Measurements from ENCODE around the gene TTLL3.

TTLL3 gene

GRCh38 chr3:9808345-9809037 lies 1.6 kb upstream of the TTLL3 start:
- TF ChIP-seq CTCF (IDR thresholded peaks at IDR 0.05; ENCODE audit: low read depth, low read length) = no peak
- no peak overlapping the region for H3K4me3 ChIP-seq (ENCODE audit: low read depth, low read length)

DNA sequence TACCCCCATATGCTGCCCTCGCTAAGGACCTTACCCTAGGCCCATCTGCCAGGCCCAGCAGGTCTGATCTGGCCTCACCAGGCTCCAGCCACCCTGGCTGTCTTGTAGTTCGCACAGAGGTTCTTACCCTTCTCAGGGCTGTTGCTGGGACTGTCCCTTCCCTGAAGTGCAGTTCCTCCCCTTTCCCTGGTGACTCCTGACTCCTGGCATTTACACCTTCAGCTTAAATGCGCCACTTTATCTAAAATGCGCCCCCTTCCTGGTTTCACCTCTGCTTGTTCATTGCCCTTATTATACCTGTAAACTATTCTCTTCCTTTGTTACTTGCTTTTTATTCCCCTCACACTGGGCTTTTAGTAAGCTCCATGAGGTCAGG lies 835 bp upstream of the TTLL3 start:
- peak overlapping the region; percentile 56 for H3K4me3 ChIP-seq (ENCODE audit: low read depth, low read length)
- TF ChIP-seq CTCF (IDR thresholded peaks at IDR 0.05; ENCODE audit: low read depth, low read length) = no peak

- no peak for TF ChIP-seq CTCF (IDR thresholded peaks at IDR 0.05; ENCODE audit: low read depth, low read length)
- H3K4me3 ChIP-seq (ENCODE audit: low read depth, low read length) = peak overlapping the region; percentile 56
These were observed 340 bp downstream of the TTLL3 start for GRCh38 chr3:9810433-9810770.

DNA sequence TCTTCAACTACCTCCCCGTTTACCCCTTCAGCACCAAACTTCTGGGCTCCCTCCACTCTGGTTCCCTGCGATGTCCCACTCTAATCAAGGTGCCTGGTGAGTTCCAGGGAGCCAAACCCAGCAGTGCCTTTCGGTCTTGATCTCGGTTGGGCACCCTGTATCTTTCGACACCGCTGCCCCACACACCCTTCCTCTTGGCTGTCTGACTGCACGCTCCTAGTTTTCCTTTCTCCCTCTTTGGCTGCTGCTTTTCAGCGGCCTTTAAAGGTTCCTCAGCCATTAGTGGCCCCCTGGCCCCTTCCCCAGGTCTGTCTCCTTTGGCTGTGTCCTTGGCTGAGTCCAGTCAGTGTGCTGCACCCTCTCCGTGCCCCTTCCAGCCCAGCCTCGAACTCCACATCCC lies 784 bp downstream of the TTLL3 start:
- no peak for TF ChIP-seq CTCF (IDR thresholded peaks at IDR 0.05; ENCODE audit: low read depth, low read length)
- no peak overlapping the region for H3K4me3 ChIP-seq (ENCODE audit: low read depth, low read length)

DNA sequence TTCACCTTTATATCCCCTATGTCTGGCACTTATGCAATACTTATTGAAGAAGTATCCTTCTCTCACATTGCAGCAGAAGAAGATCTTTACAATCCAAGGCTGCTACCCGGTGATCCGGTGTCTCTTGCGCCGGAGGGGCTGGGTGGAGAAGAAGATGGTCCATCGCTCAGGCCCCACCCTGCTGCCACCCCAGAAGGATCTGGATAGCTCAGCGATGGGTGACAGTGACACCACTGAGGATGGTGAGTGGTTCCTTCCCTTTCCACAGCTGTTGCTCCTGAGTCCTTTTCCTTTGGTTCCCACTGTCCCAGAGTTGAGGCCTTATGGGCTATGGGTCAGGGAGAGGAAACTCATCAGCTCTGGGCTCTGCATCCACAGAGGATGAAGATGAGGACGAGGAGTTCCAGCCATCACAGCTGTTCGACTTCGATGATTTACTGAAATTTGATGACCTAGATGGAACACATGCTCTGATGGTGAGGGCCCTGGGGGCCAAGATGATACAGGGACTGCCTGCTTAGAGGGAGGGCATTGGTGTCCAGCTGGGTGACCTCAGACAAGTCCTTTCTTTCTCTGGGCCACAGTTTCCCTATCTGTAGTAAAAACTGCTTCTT lies 2.9 kb downstream of the TTLL3 start:
- TF ChIP-seq CTCF (IDR thresholded peaks at IDR 0.05; ENCODE audit: low read depth, low read length) = no peak
- H3K4me3 ChIP-seq (ENCODE audit: low read depth, low read length) = no peak overlapping the region

GRCh38 chr3:9815986-9816385 lies 5.9 kb downstream of the TTLL3 start:
- H3K4me3 ChIP-seq (ENCODE audit: low read depth, low read length) = no peak overlapping the region
- no peak for TF ChIP-seq CTCF (IDR thresholded peaks at IDR 0.05; ENCODE audit: low read depth, low read length)

GRCh38 chr3:9817436-9817835 lies 7.4 kb downstream of the TTLL3 start:
- no peak for TF ChIP-seq CTCF (IDR thresholded peaks at IDR 0.05; ENCODE audit: low read depth, low read length)
- no peak overlapping the region for H3K4me3 ChIP-seq (ENCODE audit: low read depth, low read length)

All from WI38 (cell line).